Mesenteric fat pad (tissue), 1 donor: ENCODE results near the gene GASK1B. TPM values are rescaled to one million over a fixed set of nuclear protein-coding genes. Genes with fewer than 3 reads are reported as not detected.

Experiments
- DNase-seq: peaks from one replicate; pipeline ENCODE4 v3.0.0-alpha.2; 2020; ENCODE audit warnings: low spot score
- total RNA-seq: library from RNA; stranded (reverse); fragmentation: NEBNext Ultra II Directional; extraction: Animal tissue kit (Norgen Biotek cat#: 25700); gene quantifications from one replicate; pipeline ENCODE4 v1.2.1, GENCODE V29; 2021
- donor health status: DM: yes; HTN: yes; CAD: no.

GASK1B gene
- total RNA-seq, 1 donor from 2014 or later = 81.6 TPM

DNA sequence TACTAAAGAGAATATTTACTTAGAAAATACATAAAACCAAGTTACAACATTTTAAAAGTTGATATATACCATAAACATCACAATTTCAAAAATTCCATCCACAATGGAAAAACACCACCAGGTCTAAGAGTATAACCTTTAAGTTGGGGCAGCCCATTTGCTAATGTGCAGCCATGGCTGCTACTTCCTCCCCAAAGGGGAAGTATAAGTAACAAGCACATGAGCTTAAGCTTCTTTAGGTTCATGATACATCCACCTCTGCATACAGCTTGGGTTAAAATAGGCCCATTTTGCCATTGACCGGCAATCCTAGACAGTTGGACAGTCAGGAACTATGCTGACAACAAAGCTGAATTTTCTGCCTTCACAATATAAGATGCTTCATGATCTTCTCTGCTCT, 16.6 kb upstream of the GASK1B start:
- DNase-seq = no peak

DNA sequence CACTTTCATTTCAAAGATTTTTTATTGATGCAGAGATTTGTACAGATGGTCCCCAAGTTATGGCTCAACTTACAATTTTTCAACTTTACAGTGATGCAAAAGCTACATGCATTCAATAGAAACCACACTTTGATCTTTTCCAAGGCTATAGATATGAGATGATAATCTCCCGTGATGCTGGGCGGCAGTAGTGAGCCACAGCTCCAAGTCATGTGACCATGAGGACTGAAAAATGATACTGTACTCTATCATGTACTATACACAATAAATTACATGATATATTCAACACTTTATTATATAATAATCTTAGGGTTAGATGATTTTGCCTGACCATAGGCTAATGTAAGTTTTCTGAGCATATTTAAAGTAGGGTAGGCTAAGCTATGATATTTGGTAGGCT, 14.0 kb upstream of the GASK1B start:
- no peak for DNase-seq

DNA sequence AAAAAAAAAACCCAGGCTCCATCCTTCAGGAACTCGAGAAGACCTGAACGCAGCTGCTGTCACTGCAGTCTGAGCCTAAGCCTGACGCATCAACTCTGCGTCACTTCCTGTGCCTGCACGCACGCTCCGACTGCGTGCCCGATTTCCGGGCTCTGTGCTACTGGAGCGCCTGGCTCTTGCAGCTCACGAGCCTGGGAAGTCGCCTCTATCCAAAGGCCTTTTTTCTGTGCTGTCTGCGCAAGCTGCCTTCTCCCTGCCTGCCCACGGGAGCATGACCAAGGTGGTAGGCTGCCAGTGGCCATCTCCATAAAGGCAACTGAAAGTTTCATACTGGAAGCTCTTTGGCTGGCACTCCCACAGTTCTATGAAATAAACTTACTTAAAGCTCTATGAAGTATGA, 9.9 kb upstream of the GASK1B start:
- DNase-seq = no peak

DNA sequence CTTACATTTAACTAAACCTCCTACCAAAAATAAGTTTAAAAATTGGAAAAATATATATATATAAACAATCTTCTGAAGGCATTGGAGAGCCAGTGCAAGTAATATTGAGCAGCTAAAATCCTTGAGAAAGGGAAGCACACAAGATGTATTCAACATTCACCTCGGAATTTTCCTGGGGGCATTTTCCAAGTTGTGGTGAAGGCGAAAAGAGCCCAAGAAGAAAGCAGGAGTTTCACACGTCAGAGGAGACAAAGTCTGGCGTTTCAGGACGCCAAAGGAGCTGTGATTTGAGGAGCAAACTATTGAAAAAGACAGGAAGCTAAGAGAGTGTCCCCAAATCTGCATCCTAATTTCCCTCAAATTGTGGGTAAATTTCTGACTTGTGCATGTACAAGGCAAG, 9.1 kb upstream of the GASK1B start:
- no peak for DNase-seq

DNA sequence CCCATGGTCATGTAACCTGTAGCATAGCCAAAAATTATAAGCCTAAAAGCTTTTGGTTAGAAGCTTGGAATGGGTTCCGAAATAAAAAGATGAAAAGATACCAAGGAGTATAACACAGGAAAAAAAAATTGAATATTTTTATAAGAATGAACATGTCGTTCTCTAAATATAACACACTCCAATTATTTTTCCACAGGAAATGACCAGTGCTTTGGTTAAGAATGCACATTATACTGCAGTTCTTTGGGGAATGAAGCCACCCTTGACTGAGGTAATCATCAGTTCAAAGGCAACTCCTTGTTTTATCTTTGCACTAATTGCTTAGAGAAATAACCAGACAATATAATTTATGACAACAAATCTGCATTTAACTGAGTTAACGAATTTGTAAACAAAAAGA, 6.6 kb upstream of the GASK1B start:
- DNase-seq = no peak

DNA sequence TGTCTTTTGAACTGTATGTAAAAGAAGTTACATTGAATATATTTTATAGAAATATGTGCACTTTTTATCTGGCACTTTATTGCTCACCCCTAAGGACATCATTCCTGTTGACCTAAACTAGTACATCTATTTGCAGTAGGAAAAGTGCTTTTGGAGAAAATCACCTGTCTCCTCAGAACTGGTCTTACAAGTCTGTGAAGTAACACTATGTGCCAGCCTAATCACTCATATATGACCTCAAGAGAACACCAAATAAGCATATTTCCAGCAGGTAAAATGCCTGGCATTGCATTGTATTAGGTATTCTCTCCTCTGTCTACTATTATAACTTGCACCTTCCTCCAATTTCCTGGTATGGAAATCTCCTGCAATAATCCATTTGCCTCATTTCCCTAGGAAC, 4.0 kb upstream of the GASK1B start:
- no peak for DNase-seq

DNA sequence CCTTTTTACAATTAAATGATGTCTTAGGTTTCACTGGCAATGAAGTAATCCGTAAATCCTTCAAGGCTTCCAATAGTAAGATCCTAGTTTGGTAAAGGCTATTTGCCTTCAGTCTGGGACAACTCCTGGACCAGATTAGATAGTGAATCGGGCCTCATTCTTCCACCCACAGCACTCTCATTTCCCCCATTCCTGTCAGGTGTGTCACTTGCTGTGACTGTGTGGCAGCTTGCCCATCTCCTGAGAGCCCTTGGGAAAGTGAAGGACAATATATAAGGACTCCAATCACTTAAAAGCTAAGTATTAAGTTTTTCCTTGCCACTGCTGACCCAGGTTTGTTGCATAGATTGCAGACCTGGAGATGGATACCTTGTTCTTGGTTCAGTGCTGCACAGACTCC, 3.3 kb upstream of the GASK1B start:
- DNase-seq = no peak

DNA sequence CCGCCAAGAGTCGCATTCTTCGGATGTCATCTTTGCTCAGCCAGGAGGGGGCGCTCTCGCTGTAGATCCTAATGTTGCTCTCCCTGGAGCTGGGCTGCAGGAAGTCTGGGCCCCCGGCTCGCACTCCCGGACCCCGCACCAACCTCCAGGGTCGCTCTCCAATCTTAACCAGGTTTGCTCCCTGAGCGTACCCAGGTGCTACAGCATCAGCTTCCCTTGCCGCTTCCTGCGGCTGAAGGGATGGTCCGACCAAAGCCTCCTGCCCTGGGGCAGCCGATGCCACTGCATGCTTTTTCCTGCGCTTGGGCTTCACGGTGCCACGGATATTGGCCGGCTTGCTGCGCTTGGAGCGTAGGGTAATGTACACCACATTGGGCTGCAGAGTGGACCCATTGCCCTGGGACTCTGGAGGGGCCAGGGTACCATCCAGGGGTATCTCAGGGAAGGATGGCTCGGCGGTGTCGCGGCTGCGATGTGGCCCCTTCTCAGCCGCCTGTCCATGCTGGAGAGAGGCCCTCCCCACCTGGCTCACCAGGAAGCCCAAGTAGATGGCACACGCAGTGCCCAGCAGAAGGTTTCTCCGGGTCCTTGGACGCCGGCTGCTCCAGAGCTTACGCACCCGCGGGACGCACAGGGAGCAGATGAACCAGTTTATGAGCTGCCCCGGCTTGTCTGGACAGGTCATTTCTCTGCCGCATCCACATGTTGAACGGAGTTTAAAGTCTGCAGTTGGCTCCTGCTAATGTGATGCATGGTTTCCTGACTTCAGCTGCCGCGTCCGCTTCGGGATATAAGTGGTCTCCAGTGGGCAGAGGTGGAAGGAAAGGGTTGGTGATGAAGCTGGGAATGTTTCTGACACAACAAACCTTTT, 1.9 kb downstream of the GASK1B start:
- DNase-seq = peak; percentile 92

DNA sequence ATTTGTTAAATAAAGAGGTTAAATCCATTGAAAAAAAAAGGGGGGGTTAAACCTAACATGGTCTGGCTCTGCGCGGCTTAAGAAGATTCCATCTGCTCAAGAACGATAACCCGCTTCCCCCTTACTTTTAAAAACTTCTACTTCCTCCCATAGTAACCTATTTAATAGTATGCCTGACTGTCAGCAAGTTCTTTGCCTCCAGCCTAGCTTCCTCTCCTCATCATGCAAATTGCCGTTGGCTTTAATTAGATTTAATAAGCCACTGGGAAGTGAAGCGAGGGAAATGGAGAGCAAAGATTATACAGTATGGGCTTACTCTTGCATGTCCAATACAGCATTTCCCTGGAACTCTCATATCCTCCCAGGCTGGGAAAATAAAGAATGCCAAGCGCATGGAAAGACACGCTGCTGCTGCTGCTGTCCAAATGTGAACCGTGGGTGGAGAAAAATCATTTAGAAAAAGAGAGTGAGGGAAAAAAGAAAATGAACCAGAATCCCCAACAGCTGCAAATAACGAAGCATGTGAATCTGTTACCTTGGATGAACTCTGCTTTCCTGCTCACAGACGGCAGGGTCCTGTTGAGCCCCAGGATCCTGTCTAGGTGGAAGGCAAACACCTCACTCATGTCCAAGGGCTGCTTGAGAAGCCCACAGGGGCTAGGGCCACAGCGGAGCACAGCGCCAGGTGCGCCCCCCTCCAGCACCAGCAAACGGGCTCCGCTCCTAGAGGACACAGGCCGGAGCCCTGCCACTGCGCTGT, 2.7 kb downstream of the GASK1B start:
- DNase-seq = no peak

DNA sequence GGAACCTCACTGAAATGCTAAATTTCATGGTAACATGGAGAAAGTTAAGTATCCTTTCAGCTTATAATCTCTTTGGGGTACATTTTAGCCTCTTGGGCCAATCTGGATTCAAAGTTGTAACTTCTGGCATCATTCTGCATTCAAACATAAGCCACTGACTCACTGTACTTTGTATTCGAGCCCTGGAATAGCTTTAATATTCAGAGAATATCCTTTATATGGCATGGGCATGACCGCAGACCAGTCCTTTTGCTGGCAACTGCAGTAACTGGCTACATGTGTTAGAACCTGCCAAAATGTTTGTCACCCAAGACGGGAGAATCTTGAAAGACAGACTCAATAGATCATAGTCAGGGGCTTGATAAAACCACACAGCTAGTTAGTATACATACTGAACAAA, 3.3 kb downstream of the GASK1B start:
- no peak for DNase-seq

DNA sequence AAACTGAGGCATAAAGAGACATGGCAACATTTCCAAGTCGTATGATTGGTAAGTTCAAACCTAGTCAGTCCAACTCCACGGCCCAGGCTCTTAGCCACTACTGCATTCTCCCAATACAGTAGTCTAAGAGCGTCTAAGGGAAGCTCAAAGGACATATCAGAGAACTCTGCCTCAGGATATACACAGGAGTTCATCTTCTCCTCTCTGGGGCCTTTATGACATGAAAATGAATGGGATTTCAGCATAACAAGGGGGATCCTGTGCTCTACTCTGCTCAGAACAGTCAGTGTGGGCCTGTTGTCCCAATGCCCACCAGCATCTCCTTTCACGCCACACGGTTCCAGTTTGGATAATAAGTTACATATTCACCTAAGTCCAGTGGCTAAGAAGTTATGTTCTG, 4.2 kb downstream of the GASK1B start:
- DNase-seq = no peak

DNA sequence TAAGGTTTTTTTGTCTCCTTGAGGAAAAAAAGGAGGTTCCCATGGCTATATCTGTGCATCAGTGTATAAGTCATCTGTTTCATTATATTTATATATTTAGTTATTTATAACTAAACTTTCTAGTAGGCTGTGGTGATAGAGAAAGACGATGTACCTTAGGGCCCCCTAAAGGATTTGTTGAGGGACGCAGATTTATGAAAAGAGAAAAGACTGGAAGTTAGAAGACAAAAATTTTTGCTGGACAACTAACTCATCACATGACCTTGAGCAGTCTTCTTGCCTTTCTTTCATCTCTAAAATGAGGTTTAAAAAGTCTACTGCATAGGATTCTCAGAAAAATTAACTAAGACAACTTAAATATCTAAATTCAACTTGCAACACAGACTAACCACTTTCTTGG, 6.1 kb downstream of the GASK1B start:
- DNase-seq = no peak

DNA sequence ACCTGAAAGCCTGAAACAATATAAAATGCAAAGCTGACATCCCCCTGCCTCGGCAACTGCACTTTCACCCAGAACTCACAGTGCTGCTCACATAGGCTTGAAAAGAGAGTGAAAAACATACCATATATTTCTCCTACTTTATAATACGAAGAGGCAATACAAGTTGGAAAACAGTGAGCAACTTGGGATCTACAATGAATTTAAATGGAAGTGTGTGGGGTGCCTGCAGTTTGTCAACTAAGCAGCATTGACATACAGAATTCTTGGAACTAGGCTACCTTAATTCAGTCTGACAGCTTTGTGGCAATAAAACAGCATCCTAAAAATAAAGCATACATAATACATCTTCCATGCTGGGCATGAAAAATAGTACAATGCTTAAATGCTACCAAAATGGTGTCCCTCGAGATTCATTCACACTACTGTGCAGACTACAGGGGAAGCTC, 8.0 kb downstream of the GASK1B start:
- DNase-seq = no peak

DNA sequence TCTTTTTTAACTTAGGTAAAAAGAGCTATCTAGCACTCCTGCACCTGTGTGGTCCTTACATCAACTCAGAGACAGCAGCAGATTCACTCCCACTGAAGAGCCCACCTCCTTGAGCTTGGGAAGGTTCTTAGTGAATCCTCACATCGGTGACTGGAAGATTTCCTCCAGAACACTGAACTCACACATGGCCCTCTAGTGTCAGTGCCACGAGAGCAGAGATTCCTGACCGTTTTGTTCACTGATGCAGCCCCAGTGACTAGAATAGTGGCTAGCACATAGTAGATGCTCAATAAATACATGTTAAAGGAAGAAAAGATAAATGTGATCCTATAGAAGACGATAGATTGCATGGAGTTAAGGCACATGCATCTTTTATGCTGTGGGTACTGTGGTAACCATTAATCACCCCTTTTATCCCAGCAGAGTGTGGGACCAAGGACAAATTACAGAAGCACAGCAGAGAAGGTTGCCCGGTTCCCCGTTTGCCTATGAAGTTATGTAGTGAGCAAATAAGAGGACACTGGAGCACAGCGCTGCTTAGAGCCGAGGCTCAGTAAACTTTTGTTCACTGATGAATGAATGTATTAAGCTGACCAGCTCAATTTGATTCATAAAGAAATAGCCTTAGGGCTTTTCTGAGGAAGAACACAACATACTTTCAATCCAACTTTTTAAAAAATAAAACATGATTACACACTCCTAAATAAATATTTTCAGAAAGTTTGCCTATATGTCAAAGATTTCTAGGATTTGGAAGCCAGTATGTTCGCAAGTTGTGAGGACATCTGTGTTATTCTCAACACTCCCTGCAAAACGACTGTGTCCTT, 8.7 kb downstream of the GASK1B start:
- no peak for DNase-seq

DNA sequence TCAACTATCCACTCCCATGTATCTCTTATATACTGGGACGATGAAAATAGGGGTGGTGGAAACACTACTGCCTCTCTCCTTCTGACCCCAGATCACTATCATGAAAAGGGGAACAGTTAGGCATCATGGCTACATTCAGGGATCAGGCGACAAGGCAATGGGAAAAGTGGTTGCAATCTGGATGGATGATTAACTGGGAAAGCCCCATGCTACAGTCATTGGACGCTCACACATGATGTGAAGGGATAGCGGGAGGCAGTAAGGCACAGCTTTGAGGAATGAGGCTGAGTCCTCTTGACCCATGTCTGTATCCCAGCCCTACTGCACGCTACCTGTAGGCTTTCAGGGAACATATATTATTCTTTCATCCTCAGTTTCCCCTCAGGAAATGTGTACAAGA, 10.2 kb downstream of the GASK1B start:
- DNase-seq = no peak

DNA sequence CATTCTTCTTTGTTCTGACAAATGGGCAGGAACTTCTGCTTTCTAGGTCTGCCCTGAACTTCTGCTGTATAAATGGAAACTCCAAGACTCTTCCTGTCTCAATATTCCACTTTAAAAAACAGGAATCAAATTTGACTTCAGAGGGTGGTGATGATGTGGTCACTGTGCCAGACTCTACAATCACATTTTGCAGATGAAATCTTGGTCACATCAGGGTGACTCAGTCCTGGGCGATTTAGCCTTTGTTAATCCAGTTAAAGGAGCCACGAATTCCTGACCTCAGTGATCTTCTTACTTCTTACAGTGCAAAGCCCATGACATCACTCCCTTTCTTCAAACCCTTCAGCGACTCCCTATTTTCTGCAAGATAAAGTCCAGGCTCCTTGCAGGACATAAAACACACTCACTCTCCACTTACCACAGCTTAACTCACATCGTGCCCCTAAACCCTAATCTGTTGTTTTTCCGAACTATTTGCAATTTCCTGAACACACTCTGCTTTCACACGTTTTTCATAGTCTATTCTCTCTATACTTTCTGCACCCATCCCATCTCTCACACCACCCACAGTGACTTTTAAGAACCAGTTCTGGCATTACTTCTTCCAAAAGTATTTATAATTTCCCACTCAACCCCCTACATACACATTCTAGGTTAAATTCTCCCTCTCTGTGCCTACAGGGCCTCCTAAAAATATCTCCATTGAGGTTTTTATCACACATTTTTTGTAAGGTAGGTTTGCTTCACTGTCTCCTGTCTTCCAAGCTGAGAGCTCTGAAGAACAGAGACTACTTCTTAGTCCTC, 11.1 kb downstream of the GASK1B start:
- no peak for DNase-seq

DNA sequence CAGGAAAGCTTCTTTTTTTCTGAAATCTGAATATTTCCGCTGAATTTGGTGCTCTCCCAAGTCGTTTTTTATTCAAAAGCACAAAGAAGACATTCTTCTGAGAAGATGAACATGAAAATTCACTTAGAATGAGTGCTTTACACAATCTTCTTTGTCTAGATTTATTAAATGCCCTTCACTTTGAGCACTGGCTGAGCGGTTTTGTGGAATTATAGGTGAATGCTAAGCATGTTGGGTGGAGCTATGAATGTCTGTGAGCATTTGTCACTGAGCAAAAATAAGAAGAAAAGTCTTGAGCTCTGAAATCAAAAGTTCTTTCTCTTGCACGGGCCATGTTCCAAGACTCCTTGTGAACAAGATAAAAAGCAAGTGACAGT, 13.1 kb downstream of the GASK1B start:
- no peak for DNase-seq

DNA sequence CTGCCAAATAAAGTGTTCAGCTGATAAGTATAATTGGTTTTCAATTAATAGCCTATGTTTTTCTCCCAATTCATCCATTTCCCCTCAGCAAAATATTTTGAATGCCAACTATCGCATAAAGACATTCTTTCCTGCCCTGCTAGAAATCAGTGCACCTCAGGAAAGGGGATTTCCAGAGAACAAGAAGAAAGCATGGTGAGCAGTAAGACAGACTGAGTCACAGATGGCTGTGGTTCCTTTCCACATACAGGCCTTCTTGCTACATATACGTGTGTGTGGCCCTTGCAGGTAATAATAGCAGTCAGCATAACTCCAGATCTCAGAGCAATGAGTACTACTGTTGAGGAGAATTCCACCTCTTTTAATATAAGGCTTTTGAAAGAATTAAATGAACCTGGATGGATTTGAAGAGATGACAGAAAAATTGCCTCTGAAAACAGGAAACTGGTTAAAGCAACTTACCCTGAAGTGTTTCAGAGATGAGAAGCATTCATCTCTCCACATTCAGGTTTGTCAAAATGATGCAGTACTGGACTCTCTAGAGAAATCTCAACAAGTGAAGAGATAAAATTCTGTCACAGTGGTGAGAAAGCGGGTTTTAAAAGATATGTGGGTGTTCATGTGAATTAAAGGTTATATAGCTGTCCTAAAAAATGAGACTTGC, 13.6 kb downstream of the GASK1B start:
- DNase-seq = no peak

DNA sequence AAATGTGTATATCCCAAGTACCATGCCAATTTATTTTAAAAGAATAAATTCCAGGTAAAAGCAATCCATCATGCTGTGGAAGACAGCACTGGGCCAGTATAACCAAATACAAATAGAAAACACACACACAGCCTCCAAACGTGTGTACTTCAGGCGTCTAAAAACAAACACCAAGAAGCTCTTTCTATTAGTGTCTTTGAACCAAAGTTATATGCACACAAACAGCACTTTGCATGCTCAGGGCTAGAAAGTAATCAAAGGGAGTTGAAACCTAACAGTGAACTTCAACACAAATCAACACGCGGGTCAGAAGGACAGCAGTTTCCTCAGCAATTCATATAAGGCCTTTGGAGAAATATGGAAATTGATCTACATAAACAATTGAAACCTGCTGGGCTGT, 15.4 kb downstream of the GASK1B start:
- no peak for DNase-seq

DNA sequence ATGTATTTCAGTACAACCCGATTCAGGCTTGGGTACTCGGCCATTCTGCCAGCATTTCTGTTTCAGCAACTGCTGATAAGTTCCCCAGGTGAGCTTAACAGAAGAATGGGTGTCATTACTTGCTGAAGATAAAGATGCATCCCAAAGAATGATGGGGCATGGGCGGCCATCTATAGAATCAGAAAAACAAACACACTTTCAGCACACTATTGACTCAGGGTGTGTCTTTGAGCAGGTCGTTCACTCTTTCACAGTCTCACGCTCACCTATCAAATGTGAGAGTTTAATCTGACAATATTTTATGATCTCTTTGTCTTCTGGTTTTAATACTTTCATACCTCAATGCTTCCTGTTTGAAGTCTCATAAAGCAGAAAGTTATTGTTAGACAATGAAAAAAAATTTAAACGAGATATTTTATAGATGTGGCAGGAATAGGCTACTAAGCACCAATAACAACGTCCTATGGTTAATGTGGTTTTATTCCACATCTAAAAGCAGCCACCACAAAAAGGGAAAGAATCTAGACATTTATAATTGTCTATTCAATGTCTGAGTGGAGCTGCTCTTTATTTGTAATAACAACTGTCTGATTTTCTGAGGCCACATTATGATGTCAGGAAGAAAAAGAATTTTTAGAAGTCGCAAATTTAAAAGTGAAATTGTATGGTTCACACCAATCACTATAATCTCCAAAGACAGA, 17.0 kb downstream of the GASK1B start:
- DNase-seq = no peak
